Stomach smooth muscle (tissue), 2 donors: ENCODE data around the gene UCHL3.

Source experiments
- H3K27ac ChIP-seq: one replicate; pipeline ENCODE4 v1.7.0; 2013; ENCODE audit warnings: mild to moderate bottlenecking, low read length, inconsistent platforms
- H3K27me3 ChIP-seq, 2 donors: one replicate each; pipeline ENCODE4 v1.7.0; 2013; ENCODE audit warnings: low read length in 2 of 2; ENCODE audit not compliant: insufficient read depth in 2 of 2, control insufficient read depth in 1 of 2
- H3K36me3 ChIP-seq, 2 donors: one replicate each; pipeline ENCODE4 v1.7.0; 2013; ENCODE audit warnings: low read length in 2 of 2; ENCODE audit not compliant: control insufficient read depth in 2 of 2, insufficient read depth in 2 of 2
- H3K4me1 ChIP-seq: one replicate; pipeline ENCODE4 v1.7.0; 2013; ENCODE audit warnings: low read length; ENCODE audit not compliant: control insufficient read depth, insufficient read depth
- H3K4me3 ChIP-seq, 2 donors: one replicate each; pipeline ENCODE4 v1.7.0; 2013; ENCODE audit warnings: low read length in 2 of 2
- H3K9ac ChIP-seq, 2 donors: one replicate each; pipeline ENCODE4 v1.7.0; 2013; ENCODE audit warnings: low read length in 2 of 2, mild to moderate bottlenecking in 1 of 2
- H3K9me3 ChIP-seq, 2 donors: one replicate each; pipeline ENCODE4 v1.7.0; 2013; ENCODE audit warnings: low read length in 2 of 2; ENCODE audit not compliant: control insufficient read depth in 2 of 2
- donor health status: healthy.
- donor health status: Pancreatic carcinoma.

UCHL3 gene

GRCh38 chr13:75549262-75550158 is at the start of gene UCHL3:
TSS of gene UCHL3 (plus strand) at chr13:75549791. CDS start at chr13:75549821, 30 bp downstream.
- no peaks in the 10 kb centered on the region for H3K36me3 ChIP-seq
- H3K4me3 ChIP-seq: peak within 1 kb of the TSS; percentile 92 to 97
- peak within 1 kb of the TSS; percentile 80 to 83 for H3K9ac ChIP-seq
- peaks cover 4% of the 10 kb centered on the region for H3K4me1 ChIP-seq
- peak within 1 kb of the TSS; percentile 66 for H3K27ac ChIP-seq
- H3K9me3 ChIP-seq: no peaks in the 10 kb centered on the region
- H3K27me3 ChIP-seq: no peaks in the 10 kb centered on the region

GRCh38 chr13:75505327-75505726 is 44.3 kb upstream of the UCHL3 start:
- no peaks in the 10 kb centered on the region for H3K36me3 ChIP-seq
- no peak overlapping the region for H3K9ac ChIP-seq
- H3K27me3 ChIP-seq: no peaks in the 10 kb centered on the region
- H3K27ac ChIP-seq: no peak overlapping the region
- H3K4me3 ChIP-seq: no peak overlapping the region
- no peaks in the 10 kb centered on the region for H3K4me1 ChIP-seq
- no peaks in the 10 kb centered on the region for H3K9me3 ChIP-seq

- no peaks in the 10 kb centered on the region for H3K36me3 ChIP-seq
- no peak overlapping the region for H3K27ac ChIP-seq
- no peak overlapping the region for H3K9ac ChIP-seq
- H3K27me3 ChIP-seq: no peaks in the 10 kb centered on the region
- H3K4me1 ChIP-seq: no peaks in the 10 kb centered on the region
- no peaks in the 10 kb centered on the region for H3K9me3 ChIP-seq
- H3K4me3 ChIP-seq: no peak overlapping the region
Measured at GRCh38 chr13:75506018-75506417, 43.6 kb upstream of the UCHL3 start.

- no peak overlapping the region for H3K27ac ChIP-seq
- no peaks in the 10 kb centered on the region for H3K9me3 ChIP-seq
- H3K9ac ChIP-seq: no peak overlapping the region
- no peaks in the 10 kb centered on the region for H3K36me3 ChIP-seq
- no peaks in the 10 kb centered on the region for H3K4me1 ChIP-seq
- H3K27me3 ChIP-seq: no peaks in the 10 kb centered on the region
- H3K4me3 ChIP-seq: no peak overlapping the region
Measured at GRCh38 chr13:75507027-75508001, 42.3 kb upstream of the UCHL3 start.

- Histone ChIP-seq H3K4me3 (no peak overlapping the region), H3K27me3 (no peaks in the 10 kb centered on the region), H3K27ac (no peak overlapping the region), H3K9ac (no peak overlapping the region), H3K9me3 (no peaks in the 10 kb centered on the region), H3K36me3 (no peaks in the 10 kb centered on the region), H3K4me1 (no peaks in the 10 kb centered on the region)
Measured at GRCh38 chr13:75508002-75508548, 41.5 kb upstream of the UCHL3 start.

- H3K36me3 ChIP-seq: no peaks in the 10 kb centered on the region
- no peaks in the 10 kb centered on the region for H3K27me3 ChIP-seq
- no peak overlapping the region for H3K4me3 ChIP-seq
- no peaks in the 10 kb centered on the region for H3K9me3 ChIP-seq
- no peaks in the 10 kb centered on the region for H3K4me1 ChIP-seq
- H3K9ac ChIP-seq: no peak overlapping the region
- no peak overlapping the region for H3K27ac ChIP-seq
Measured at GRCh38 chr13:75511051-75511625, 38.5 kb upstream of the UCHL3 start.

- H3K9me3 ChIP-seq: no peaks in the 10 kb centered on the region
- no peak overlapping the region for H3K4me3 ChIP-seq
- H3K27me3 ChIP-seq: no peaks in the 10 kb centered on the region
- H3K4me1 ChIP-seq: no peaks in the 10 kb centered on the region
- no peak overlapping the region for H3K9ac ChIP-seq
- H3K36me3 ChIP-seq: no peaks in the 10 kb centered on the region
- no peak overlapping the region for H3K27ac ChIP-seq
Measured at GRCh38 chr13:75512253-75512652, 37.3 kb upstream of the UCHL3 start.

GRCh38 chr13:75513271-75513670 is 36.3 kb upstream of the UCHL3 start:
- Histone ChIP-seq H3K27ac (no peak overlapping the region), H3K27me3 (no peaks in the 10 kb centered on the region), H3K4me3 (no peak overlapping the region), H3K36me3 (no peaks in the 10 kb centered on the region), H3K9me3 (no peaks in the 10 kb centered on the region), H3K9ac (no peak overlapping the region), H3K4me1 (no peaks in the 10 kb centered on the region)

GRCh38 chr13:75514080-75514995 is 35.3 kb upstream of the UCHL3 start:
- H3K27ac ChIP-seq: no peak overlapping the region
- no peaks in the 10 kb centered on the region for H3K4me1 ChIP-seq
- no peaks in the 10 kb centered on the region for H3K36me3 ChIP-seq
- no peaks in the 10 kb centered on the region for H3K9me3 ChIP-seq
- H3K9ac ChIP-seq: no peak overlapping the region
- no peak overlapping the region for H3K4me3 ChIP-seq
- H3K27me3 ChIP-seq: no peaks in the 10 kb centered on the region
